GOT3 (cell line): ENCODE results near the gene ATF7IP2.
"Not testable (repeated sequence)": the region's sequence is repeated elsewhere in the genome, so short reads cannot be mapped to it uniquely, and the experiment has no call there.

Source experiments
- DNase-seq: peaks from one replicate; lab custom pipeline; 2025; ENCODE audit warnings: mixed read lengths; lab: John Stamatoyannopoulos, UW

Gene ATF7IP2

GRCh38 chr16:10373556-10373955 is 12.3 kb upstream of the ATF7IP2 start:
- DNase-seq, result no peak

- DNase-seq, result no peak
Observed at GRCh38 chr16:10376229-10376628, 9.6 kb upstream of the ATF7IP2 start.

- DNase-seq, result no peak
Observed at GRCh38 chr16:10383626-10384025, 2.2 kb upstream of the ATF7IP2 start.

DNA sequence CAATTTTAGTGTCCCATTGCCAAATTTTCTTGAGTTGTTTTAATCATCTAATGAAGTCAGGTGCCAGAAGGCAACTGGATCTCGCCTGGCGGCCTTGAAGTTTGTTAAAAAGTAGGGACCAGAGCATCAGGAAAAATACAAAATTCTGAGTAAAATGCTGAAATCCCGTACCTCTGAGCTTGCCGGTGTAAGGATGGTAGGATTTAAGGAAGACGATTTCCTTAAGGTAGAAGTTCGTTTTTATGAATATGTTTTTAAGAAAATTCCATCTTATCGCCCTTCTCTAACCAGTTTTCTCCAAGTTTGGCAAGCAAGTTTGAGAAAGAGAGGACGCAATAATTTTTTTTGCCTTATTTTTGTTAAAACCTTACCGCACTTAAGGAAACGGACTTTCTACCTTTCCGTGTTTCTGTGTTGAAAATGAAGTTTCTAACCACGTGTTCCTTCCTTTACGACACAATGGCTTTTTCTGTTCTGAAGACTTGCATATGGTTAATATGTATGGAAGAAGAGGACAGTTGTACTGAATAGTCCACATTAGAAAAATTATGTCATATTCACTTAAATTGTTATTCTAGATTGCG is 748 bp downstream of the ATF7IP2 start:
- no peak for DNase-seq

GRCh38 chr16:10387188-10387617 is 1.3 kb downstream of the ATF7IP2 start:
- no peak for DNase-seq

DNA sequence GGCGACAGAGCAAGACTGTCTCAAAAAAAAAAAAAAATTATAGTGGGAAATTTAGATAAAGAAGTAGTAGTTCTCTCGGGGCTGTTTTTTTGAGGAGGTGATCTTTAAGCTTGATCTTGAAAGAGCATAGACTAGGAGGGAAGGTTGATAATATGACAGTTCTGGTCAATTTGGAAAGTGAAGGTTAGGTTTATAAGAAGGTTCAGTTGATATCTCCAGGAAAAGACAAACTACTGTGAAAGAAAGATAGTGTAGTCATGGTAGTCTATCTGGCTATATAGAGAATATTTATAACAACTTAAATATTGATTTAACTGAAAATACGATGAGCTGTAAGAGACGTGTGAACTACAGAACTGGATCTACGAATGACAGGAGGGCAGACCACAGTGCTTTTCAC is 3.1 kb downstream of the ATF7IP2 start:
- DNase-seq, result no peak

DNA sequence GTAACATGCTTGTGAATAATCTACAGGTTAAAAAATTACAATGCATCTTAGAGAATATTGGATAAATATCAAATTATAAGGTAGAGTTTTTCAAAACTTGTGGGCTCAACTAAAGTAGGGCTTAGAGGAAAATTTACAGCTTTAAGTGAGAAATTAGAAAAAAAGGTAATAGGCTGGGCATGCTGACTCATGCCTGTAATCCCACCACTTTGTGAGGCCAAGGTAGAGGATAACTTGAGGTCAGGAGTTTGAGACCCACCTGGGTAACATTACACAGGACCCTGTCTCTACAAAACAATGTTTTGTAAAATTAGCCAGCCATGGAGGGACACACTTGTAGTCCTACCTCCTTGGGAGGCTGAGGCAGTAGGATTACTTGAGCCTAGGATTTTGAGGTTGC is 4.5 kb downstream of the ATF7IP2 start:
- DNase-seq, result no peak

- DNase-seq, result no peak
Observed at GRCh38 chr16:10390867-10391266, 5.0 kb downstream of the ATF7IP2 start.

DNA sequence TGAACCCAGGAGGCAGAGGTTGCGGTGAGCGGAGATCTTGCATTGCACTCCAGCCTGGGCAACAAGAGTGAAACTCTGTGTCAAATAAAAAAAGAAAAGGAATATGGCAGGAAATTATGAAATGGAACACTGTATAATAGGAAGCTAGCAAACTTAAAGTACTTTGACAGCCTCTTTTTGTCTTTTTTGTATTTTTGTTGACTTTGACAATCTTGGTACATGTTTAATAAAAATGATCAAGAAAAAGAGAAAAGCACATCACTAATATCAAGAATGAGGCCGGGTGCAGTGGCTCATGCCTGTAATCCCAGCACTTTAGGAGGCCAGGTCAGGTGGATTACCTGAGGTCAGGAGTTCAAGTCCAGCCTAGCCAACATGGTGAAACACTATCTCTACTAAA is 5.5 kb downstream of the ATF7IP2 start:
- no peak for DNase-seq

DNA sequence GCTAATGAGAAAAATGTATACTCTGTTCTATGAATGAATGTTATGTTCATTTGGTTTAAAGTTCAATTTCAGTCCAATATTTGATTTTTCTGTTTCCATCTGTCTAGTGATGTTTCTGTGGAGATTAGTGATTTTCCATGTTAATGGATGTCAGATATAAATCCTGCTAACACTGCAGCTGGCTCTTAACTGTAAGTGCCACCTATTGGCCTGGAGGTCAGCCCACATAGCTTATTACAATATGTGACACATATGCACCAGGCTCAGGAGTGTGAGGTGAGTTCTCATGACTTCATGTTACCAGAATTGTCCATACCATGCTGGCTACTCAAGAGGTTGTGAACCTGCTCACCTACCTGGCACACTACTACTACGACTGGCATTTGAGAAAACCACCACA is 17.1 kb downstream of the ATF7IP2 start:
- DNase-seq, result no peak

DNA sequence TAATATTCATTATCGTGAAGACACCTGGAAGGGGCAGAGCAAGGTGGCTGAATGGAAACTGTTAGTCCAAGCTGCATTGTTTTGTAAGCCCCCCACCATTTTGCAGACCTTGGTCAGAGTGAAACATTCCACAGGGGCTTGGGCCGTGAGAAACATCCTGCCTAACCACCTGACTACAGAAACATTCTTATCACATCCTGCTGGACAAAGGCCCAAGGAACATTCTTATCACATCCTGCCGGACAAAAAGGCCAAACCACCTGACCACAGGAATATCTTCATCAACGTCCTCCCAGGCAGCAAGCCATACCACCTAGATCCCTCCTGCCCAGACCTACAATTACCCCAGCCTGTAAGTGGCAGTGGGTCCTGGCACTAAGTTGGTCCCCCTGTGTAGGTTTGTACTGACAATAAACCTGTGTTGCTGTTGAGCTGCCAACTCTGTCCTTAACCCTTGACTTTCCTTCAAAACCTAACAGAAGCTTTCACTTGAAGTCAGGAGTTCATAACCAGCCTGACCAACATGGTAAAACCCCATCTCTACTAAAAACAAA is 19.6 kb downstream of the ATF7IP2 start:
- DNase-seq, result no peak

DNA sequence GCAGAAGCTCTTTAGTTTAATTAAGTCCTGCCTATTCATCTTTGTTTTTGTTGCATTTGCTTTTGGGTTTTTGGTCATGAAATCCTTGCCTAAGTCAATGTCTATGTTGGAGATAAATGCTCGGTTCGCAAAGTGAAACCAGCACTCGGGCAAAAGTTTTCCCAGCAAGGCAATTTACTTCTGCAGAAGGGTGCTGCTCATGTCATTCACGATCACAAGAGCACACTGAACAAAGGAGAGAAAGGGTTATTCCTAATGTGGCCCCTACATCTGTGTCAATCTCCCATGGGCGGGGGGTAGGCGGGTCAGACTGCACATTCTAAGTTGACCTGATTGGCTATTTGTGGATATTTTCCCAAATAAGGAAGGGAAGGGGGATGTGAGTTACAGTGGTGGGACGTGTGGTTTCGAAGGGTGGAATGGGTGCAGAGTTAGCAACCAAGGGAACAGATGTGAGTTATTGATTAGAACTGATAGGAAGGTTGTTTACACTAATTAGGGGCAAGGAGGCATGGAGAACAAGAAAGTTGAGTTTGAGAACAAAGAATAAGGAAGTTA is 23.0 kb downstream of the ATF7IP2 start:
- DNase-seq, result no peak

DNA sequence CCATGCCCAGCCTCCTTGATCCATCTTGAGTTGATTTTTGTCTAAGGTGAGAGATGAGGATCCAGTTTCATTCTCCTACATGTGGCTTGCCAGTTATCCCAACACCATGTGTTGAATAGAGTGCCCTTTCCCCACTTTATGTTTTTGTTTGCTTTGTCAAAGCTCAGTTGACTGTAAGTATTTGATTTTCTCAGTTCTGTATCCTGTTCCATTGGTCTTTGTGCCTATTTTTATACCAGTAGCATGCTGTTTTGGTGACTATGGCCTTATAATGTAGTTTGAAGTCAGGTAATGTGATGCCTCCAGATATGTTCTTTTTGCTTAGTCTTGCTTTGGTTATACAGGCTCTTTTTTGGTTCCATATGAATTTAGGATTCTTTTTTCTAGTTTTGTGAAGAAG is 23.9 kb downstream of the ATF7IP2 start:
- DNase-seq, result not testable (repeated sequence)

DNA sequence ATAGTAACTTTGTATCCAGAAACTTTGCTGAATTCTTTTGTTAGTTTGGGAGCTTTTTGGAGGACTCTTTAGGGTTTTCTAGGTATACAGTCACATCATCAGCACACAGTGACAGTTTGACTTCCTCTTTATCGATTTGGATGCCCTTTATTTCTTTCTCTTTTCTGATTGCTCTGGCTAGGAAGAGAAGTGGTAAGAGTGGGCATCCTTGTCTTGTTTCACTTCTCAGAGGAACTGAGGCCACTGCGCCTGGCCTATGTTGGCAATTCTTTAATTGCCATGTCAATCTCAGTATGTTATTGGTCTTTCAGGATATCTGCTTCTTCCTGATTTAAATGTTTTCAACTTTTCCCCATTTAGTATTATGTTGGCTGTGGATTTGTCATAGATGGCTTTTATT is 24.6 kb downstream of the ATF7IP2 start:
- DNase-seq, result no peak

- DNase-seq, result no peak
Observed at GRCh38 chr16:10412935-10413601, 27.2 kb downstream of the ATF7IP2 start.

DNA sequence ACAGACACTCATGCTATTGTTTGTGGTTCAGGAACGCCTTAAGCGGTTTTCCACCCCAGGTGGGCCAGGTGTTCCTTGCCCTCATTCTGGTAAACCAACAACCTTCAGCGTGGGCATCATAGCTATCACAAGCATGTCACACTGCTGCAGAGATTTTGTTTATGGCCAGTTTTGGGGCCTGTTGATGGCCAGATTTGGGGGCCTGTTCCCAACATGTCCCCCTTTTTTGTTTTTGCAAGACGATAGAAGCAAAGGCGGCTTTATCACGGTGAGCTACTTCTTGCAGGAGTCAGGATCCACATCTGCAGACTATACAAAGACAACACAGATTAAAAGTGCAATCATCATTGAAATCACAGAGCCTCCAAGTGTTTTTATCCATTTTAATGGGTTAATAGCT is 32.3 kb downstream of the ATF7IP2 start:
- DNase-seq, result not testable (repeated sequence)

DNA sequence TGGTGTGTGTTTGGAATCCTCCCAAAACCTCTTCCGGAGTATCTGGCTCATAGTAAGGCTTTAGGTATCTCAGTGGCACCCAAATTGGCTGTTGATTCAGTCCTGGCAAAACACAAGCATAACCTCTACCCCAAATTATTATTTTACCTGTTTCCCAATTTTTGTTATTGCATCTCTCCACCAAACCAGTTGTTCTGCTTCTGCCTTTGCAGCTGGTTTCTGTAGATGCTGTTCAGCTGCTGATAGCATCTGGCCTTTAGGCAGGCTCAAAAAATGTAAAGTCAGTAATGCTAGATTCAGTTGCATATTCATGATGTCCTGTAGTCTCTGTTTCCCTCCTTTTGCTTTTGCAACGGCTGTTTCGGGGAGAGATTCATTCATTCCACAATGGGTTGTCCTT is 33.8 kb downstream of the ATF7IP2 start:
- no peak for DNase-seq

- DNase-seq, result no peak
Observed at GRCh38 chr16:10421596-10421995, 35.7 kb downstream of the ATF7IP2 start.

- DNase-seq, result no peak
Observed at GRCh38 chr16:10428433-10429168, 42.7 kb downstream of the ATF7IP2 start.

GRCh38 chr16:10429299-10429969 is 43.6 kb downstream of the ATF7IP2 start:
- not testable (repeated sequence) for DNase-seq

DNA sequence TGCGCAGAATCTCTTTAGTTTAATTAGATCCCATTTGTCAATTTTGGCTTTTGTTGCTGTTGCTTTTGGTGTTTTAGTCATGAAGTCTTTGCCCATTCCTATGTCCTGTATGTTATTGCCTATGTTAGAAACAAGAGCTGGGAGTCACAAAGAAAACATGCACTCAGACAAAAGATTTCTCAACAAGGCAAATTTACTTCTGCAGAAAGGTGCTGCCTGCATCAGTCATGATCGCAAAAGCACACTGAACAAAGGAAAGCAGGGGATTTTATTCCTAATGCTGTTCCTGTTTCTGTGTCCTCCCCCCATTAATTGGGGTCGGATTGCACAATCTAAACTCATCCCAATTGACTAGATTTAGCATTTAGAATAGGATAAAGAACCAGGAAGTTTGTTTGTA is 55.9 kb downstream of the ATF7IP2 start:
- DNase-seq, result no peak

GRCh38 chr16:10447289-10447688 is 61.4 kb downstream of the ATF7IP2 start:
- no peak for DNase-seq
